Mesothelial cell of epicardium (in vitro differentiated cells): Measurements from ENCODE around the gene SLC30A1. TPM values are rescaled to one million over a fixed set of nuclear protein-coding genes. Genes with fewer than 3 reads are reported as not detected.

ENCODE experiments used
- DNase-seq, 2 experiments: peaks; one replicate each; pipeline ENCODE4 v3.0.0; 2021; ENCODE audit warnings: low spot score in 2 of 2; ENCODE audit not compliant: unreplicated experiment in 2 of 2
- H3K27ac Mint-ChIP-seq: 2 replicates; pipeline ENCODE4 v1.8.0; 2021; ENCODE audit warnings: mixed read lengths
- H3K27me3 Mint-ChIP-seq: 2 replicates; pipeline ENCODE4 v1.8.0; 2021; ENCODE audit warnings: low read depth, mixed read lengths
- H3K36me3 Mint-ChIP-seq: 2 replicates; pipeline ENCODE4 v1.8.0; 2021; ENCODE audit warnings: mixed read lengths
- H3K4me1 Mint-ChIP-seq: 2 replicates; pipeline ENCODE4 v1.8.0; 2021; ENCODE audit warnings: mixed read lengths
- H3K4me3 Mint-ChIP-seq: 2 replicates; pipeline ENCODE4 v1.8.0; 2021; ENCODE audit warnings: mild to moderate bottlenecking, moderate library complexity, mixed read lengths
- H3K9me3 Mint-ChIP-seq: 2 replicates; pipeline ENCODE4 v1.8.0; 2021; ENCODE audit warnings: mixed read lengths
- CTCF ChIP-seq: fragments of 200-600 bp; sonication (generic); IDR thresholded peaks from one replicate; pipeline ENCODE4 v1.5.0; 2021; ENCODE audit warnings: antibody characterized with exemption; ENCODE audit not compliant: unreplicated experiment
- total RNA-seq: library from RNA; stranded (reverse); gene quantifications from 3 replicates; pipeline ENCODE4 v1.2.1, GENCODE V29; 2021

Gene SLC30A1
- total RNA-seq, 1 donor from 2014 or later = 11.0 TPM

- Mint-ChIP-seq H3K27ac (no peak overlapping the region), H3K4me1 (peaks cover 7% of the 10 kb centered on the region), H3K36me3 (peaks cover 7% of the 10 kb centered on the region), H3K4me3 (no peak overlapping the region), H3K9me3 (peaks cover 15% of the 10 kb centered on the region), H3K27me3 (no peaks in the 10 kb centered on the region)
- TF ChIP-seq CTCF = no peak
- DNase-seq = no peak
Observed at GRCh38 chr1:211537253-211537652, 41.7 kb downstream of the SLC30A1 start.

- Mint-ChIP-seq H3K27me3 (no peaks in the 10 kb centered on the region), H3K36me3 (peaks cover 6% of the 10 kb centered on the region), H3K4me1 (peaks cover 3% of the 10 kb centered on the region), H3K27ac (no peak overlapping the region), H3K4me3 (no peak overlapping the region), H3K9me3 (peaks cover 13% of the 10 kb centered on the region)
- DNase-seq = no peak
- TF ChIP-seq CTCF = no peak
Observed at GRCh38 chr1:211536606-211537005, 42.4 kb downstream of the SLC30A1 start.

- Mint-ChIP-seq H3K36me3 (no peaks in the 10 kb centered on the region), H3K4me3 (no peak overlapping the region), H3K4me1 (no peaks in the 10 kb centered on the region), H3K27ac (no peak overlapping the region), H3K9me3 (peaks cover 4% of the 10 kb centered on the region), H3K27me3 (no peaks in the 10 kb centered on the region)
- no peak for DNase-seq
- TF ChIP-seq CTCF = no peak
Observed at GRCh38 chr1:211535346-211535745, 43.6 kb downstream of the SLC30A1 start.

- no peak for DNase-seq
- no peak overlapping the region for H3K27ac Mint-ChIP-seq
- no peaks in the 10 kb centered on the region for H3K36me3 Mint-ChIP-seq
- H3K27me3 Mint-ChIP-seq = no peaks in the 10 kb centered on the region
- H3K9me3 Mint-ChIP-seq = no peaks in the 10 kb centered on the region
- no peaks in the 10 kb centered on the region for H3K4me1 Mint-ChIP-seq
- no peak overlapping the region for H3K4me3 Mint-ChIP-seq
- TF ChIP-seq CTCF = no peak
Observed at GRCh38 chr1:211534545-211535291, 44.2 kb downstream of the SLC30A1 start.

- H3K4me1 Mint-ChIP-seq = no peaks in the 10 kb centered on the region
- no peaks in the 10 kb centered on the region for H3K27me3 Mint-ChIP-seq
- H3K36me3 Mint-ChIP-seq = no peaks in the 10 kb centered on the region
- DNase-seq = no peak
- H3K9me3 Mint-ChIP-seq = no peaks in the 10 kb centered on the region
- no peak overlapping the region for H3K4me3 Mint-ChIP-seq
- no peak for TF ChIP-seq CTCF
- H3K27ac Mint-ChIP-seq = no peak overlapping the region
Observed at GRCh38 chr1:211532088-211532444, 46.9 kb downstream of the SLC30A1 start.
